Subcutaneous abdominal adipose tissue (tissue), 5 donors: ENCODE measurements around the gene CSF1.
"Not testable (repeated sequence)": the region's sequence is repeated elsewhere in the genome, so short reads cannot be mapped to it uniquely, and the experiment has no call there.

Experiments
- H3K27ac ChIP-seq: one replicate; pipeline ENCODE4 v1.7.0; 2013; ENCODE audit warnings: low read depth, mild to moderate bottlenecking, inconsistent platforms, low read length, moderate library complexity
- H3K27me3 ChIP-seq, 5 donors: one replicate each; pipeline ENCODE4 v1.7.0; 2013; ENCODE audit warnings: low read length in 5 of 5, inconsistent platforms in 1 of 5; ENCODE audit not compliant: control insufficient read depth in 5 of 5, insufficient read depth in 4 of 5
- H3K36me3 ChIP-seq, 5 donors: one replicate each; pipeline ENCODE4 v1.7.0; 2013; ENCODE audit warnings: low read length in 5 of 5; ENCODE audit not compliant: control insufficient read depth in 5 of 5, insufficient read depth in 5 of 5
- H3K4me1 ChIP-seq, 5 donors: one replicate each; pipeline ENCODE4 v1.7.0; 2013; ENCODE audit warnings: low read length in 5 of 5, mild to moderate bottlenecking in 3 of 5, moderate library complexity in 1 of 5; ENCODE audit not compliant: control insufficient read depth in 5 of 5, insufficient read depth in 5 of 5
- H3K4me3 ChIP-seq, 5 donors: one replicate each; pipeline ENCODE4 v1.7.0; 2013; ENCODE audit warnings: low read length in 5 of 5, low read depth in 1 of 5
- H3K9ac ChIP-seq, 5 donors: one replicate each; pipeline ENCODE4 v1.7.0; 2013; ENCODE audit warnings: low read length in 5 of 5, mild to moderate bottlenecking in 4 of 5, moderate library complexity in 3 of 5
- H3K9me3 ChIP-seq, 5 donors: one replicate each; pipeline ENCODE4 v1.7.0; 2013; ENCODE audit warnings: low read length in 5 of 5; ENCODE audit not compliant: control insufficient read depth in 5 of 5
- donor health status: healthy.
- donor health status: healthy.
- donor health status: healthy.
- donor health status: healthy.
- donor health status: healthy.

Gene CSF1

DNA sequence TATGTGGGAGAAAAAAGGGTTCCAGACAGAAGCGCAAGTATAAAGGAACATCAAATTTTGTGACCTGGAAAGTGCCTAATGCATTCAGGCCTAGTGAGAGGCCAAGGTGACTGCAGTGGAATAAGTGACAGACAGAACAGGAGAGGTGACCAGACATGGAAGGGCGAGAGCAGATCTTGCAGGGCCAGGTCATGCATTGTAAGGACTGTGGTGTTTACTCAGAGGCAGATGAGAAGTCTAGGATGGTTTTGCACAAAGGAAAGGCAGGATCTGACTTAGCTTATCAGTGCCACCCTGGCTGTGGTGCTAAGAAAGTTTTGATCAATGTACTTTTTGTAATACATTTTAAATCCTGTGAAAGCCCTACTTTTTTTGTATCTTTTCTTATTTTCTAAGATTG, 39.9 kb downstream of the CSF1 start:
- no peaks in the 10 kb centered on the region for H3K27me3 ChIP-seq
- H3K27ac ChIP-seq = no peak overlapping the region
- no peaks in the 10 kb centered on the region for H3K36me3 ChIP-seq
- H3K9me3 ChIP-seq = no peaks in the 10 kb centered on the region
- no peak overlapping the region for H3K9ac ChIP-seq
- H3K4me3 ChIP-seq = no peak overlapping the region
- peaks cover 0 to 15% (median 15%) of the 10 kb centered on the region in 5 donors for H3K4me1 ChIP-seq

DNA sequence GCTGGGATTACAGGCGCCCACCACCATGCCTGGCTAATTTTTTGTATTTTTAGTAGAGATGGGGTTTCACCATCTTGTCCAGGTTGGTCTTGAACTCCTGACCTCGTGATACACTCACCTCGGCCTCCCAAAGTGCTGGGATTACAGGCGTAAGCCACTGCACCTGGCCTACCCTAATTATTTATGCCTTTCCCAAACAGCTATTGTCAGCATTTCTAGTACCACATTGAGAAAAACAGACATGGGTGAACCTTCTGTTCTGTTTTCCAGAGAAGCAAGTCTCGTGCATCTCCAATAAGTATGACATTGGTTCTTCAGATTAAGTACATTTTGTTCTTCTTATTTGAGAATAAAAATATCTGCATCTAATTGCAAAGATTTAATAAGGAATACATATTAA, 40.9 kb downstream of the CSF1 start:
- not testable (repeated sequence) for H3K4me3 ChIP-seq, H3K9ac ChIP-seq, H3K27ac ChIP-seq, H3K9me3 ChIP-seq, H3K27me3 ChIP-seq, H3K36me3 ChIP-seq
- H3K4me1 ChIP-seq = peaks cover 0 to 12% (median 9%) of the 10 kb centered on the region in 5 donors

DNA sequence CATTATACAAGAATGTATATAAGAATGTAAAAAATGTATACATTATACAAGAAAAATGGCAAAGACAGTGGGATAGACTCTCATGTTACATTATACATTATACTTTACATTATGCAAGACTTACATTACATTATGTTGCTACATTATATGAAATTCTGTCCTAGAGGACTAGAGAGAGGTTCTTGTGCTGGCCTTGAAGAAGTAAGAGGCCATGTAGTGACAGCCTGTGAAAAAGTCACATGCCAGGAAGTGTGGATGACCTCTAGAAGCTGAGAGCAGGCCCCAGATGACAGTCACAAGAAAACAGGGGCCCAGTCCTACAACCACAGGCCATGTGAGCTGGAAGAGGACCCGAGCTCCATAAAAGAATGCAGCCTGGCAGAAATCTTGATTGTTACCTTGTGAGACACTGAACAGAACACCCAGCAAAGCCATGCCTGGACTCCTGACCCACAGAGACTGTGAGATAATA, 43.4 kb downstream of the CSF1 start:
- H3K36me3 ChIP-seq = no peaks in the 10 kb centered on the region
- H3K4me3 ChIP-seq = no peak overlapping the region
- H3K9me3 ChIP-seq = no peaks in the 10 kb centered on the region
- H3K27ac ChIP-seq = no peak overlapping the region
- H3K27me3 ChIP-seq = no peaks in the 10 kb centered on the region
- peaks cover 0 to 3% (median 0%) of the 10 kb centered on the region in 5 donors for H3K4me1 ChIP-seq
- H3K9ac ChIP-seq = no peak overlapping the region

DNA sequence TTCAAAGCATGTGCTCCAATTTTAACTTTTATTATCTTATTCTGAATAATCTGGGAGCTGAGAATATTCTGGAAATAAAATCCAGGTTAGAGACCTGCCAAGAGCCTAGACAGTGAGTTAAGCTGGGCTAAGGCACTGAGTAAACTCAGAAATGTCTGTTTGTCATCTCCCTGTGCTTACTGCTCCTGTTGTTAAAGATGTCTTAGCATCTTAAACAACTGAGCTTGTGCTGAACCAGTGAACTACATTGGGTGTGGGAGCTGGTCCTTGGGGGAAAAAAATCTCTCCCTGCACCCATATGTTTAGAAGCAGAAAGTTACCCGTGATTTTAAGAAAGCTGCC, 49.0 kb downstream of the CSF1 start:
- no peaks in the 10 kb centered on the region for H3K27me3 ChIP-seq
- H3K9ac ChIP-seq = no peak overlapping the region
- peak overlapping the region; percentile 50 for H3K27ac ChIP-seq
- no peak overlapping the region for H3K4me3 ChIP-seq
- peaks cover 0 to 24% (median 18%) of the 10 kb centered on the region in 5 donors for H3K4me1 ChIP-seq
- H3K36me3 ChIP-seq = no peaks in the 10 kb centered on the region
- H3K9me3 ChIP-seq = no peaks in the 10 kb centered on the region

DNA sequence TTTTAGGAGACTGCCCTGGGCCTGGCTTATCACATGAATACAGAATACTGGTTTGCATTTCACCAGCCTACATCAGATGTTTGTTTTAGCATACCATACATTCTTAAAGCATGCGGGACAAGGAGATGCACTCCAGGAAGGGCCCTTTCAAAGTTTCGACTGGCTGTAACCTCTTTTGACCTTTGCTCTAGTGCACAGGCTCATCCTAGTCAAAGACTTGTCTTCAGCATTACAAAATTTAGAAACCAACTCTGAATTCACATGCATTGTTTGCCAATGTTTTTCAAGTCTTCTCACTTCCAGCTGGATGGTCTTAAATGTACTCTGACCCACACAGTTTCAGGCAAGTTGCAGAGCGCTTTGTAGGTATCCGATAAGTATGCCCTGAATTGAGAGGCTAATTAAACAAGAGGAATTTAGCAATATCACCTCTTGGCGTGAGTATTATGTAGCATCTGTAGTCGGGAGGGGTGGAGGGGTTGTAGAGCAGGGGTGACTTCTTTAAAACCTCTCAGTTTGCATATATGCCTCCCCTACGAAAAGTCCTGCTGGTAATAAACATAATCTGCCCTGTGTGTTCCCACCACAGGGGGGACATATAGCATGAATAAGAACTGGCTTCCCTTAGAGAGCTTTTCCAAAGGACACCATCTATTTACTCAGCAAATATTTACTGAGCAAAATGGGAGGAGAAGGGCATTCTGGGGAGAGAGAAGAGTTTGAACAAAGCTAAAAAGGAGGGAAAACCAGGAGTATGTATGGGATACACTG, 49.5 kb downstream of the CSF1 start:
- Histone ChIP-seq H3K4me1 (peaks cover 0 to 24% (median 18%) of the 10 kb centered on the region in 5 donors), H3K27me3 (no peaks in the 10 kb centered on the region), H3K36me3 (no peaks in the 10 kb centered on the region), H3K9ac (no peak overlapping the region), H3K9me3 (no peaks in the 10 kb centered on the region), H3K27ac (peak overlapping the region; percentile 50), H3K4me3 (no peak overlapping the region)

DNA sequence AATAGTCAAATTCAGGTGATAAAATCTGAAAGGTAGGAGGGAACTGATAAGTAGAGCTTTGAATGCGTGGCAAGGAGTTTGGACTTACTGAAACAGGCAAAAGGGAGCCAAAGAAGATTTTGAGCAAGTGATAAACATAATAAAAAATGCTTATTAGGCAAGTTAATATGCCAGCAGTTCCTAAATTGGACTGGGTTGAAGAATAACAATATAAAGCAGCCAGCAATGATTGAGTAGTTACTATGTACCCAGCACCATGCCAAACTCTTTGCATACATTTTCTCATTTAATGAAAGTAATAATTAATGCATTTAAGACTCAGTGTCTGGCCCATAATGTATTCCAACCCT, 50.1 kb downstream of the CSF1 start:
- Histone ChIP-seq H3K4me1 (peaks cover 0 to 24% (median 18%) of the 10 kb centered on the region in 5 donors), H3K9ac (peak overlapping the region in 1 of 5 donors; percentile 19), H3K36me3 (no peaks in the 10 kb centered on the region), H3K9me3 (no peaks in the 10 kb centered on the region), H3K27me3 (no peaks in the 10 kb centered on the region), H3K27ac (peak overlapping the region; percentile 50), H3K4me3 (no peak overlapping the region)

DNA sequence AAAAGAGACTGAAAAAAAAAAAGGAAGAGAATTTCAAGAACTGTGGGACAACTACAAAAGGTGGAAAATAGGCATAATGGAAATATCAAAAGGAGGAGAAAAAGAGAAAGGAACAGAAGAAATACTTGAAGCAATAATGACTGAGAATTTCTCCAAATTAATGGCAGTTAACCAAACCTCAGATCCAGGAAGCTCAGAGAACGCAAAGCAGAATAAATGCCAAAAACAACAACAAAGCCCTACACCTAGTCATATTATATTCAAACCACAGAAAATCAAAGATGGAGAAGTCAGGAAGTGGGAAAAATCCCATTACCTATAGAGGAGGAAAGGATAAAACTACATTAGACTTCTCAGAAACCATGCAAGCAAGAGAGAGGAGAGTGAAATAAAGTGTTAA, 53.2 kb downstream of the CSF1 start:
- Histone ChIP-seq H3K9me3 (no peaks in the 10 kb centered on the region), H3K4me3 (no peak overlapping the region), H3K36me3 (no peaks in the 10 kb centered on the region)

DNA sequence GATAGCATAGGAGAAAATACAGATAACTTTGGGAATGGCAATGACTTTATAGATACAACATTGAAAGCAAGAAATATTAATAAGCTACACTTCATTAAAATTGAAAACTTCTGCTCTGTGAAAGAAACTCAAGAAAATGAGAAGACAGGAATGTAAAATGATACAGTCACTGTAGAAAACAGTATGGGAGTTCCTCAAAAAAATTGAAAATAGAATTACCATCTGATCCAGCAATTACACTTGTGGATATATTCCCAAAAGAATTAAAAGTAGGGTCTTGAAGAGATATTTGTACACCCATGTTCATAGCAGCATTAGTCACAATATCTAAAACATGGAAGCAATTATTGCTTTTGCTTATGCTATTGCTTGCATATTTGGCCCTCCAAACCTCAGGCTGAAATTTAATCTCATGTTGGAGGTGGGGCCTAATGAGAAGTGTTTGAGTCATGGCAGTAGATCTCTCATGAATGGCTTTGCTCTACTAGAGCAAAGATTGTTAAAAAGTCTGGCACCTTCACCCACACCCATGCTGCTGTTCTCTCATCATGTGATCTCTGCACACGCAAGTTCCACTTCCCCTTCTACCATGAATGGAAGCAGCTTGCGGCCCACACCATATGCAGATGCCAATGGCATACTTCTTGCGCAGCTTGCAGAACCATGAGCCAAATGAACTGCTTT, 58.6 kb downstream of the CSF1 start:
- H3K4me1 ChIP-seq = peaks cover 0 to 3% (median 0%) of the 10 kb centered on the region in 5 donors
- no peak overlapping the region for H3K9ac ChIP-seq
- no peaks in the 10 kb centered on the region for H3K27me3 ChIP-seq
- no peak overlapping the region for H3K27ac ChIP-seq
- no peaks in the 10 kb centered on the region for H3K36me3 ChIP-seq
- H3K4me3 ChIP-seq = no peak overlapping the region
- no peaks in the 10 kb centered on the region for H3K9me3 ChIP-seq

More for the DNA sequence above, 53.2 kb downstream of the CSF1 start:
- Histone ChIP-seq H3K9ac (no peak overlapping the region), H3K27me3 (no peaks in the 10 kb centered on the region), H3K4me1 (peaks cover 0 to 24% (median 16%) of the 10 kb centered on the region in 5 donors), H3K27ac (no peak overlapping the region)

DNA sequence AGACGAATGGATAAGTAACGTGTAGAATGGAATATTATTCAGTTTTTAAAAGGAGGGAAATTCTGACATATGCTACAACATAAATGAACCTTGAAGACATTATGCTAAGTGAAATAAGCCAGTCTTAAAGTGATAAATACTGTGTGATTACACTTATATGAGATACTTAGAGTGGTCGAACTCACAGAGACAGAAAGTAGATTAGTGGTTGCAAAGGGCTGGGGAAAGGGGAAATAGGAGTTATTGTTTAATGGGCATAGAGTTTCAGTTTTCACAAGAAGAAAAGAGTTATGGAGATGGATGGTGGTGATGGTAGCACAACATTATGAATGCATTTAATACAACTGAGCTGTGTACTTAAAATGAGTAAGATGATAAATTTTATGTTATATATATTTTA, 59.3 kb downstream of the CSF1 start:
- no peaks in the 10 kb centered on the region for H3K27me3 ChIP-seq
- no peaks in the 10 kb centered on the region for H3K36me3 ChIP-seq
- H3K9ac ChIP-seq = no peak overlapping the region
- no peak overlapping the region for H3K27ac ChIP-seq
- H3K9me3 ChIP-seq = no peaks in the 10 kb centered on the region
- no peak overlapping the region for H3K4me3 ChIP-seq
- H3K4me1 ChIP-seq = peaks cover 0 to 3% (median 0%) of the 10 kb centered on the region in 5 donors

DNA sequence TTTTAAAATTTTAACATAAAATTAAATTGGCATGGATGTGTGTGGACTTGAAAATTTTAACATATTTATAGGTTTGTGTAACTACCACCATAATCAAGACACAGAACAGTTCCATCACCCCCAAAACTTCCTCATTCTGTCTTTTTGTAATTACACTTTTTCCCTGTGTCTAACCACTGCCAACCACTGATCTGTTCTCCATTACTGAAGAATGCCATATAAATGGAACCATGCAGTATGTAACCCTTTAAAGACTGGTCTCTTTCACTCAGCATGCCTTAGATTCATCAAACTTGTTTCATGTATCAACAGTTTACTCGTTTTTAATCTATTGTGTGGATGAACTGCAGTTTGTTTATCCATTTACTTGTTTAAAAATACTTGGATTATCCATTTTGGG, 60.9 kb downstream of the CSF1 start:
- Histone ChIP-seq H3K4me3 (no peak overlapping the region), H3K9ac (no peak overlapping the region), H3K36me3 (no peaks in the 10 kb centered on the region), H3K27ac (no peak overlapping the region), H3K27me3 (no peaks in the 10 kb centered on the region), H3K9me3 (no peaks in the 10 kb centered on the region), H3K4me1 (peaks cover 0 to 12% (median 9%) of the 10 kb centered on the region in 5 donors)
